GM18511 (cell line): ENCODE data around the gene SCN9A.
"Not testable (repeated sequence)": the region's sequence is repeated elsewhere in the genome, so short reads cannot be mapped to it uniquely, and the experiment has no call there.

Source experiments
- ATAC-seq: cut with Tn5 transposase; IDR thresholded peaks from one replicate; pipeline ENCODE4 v1.9.1; 2021; ENCODE audit warnings: mild to moderate bottlenecking, moderate library complexity; ENCODE audit not compliant: unreplicated experiment

The SCN9A gene

DNA sequence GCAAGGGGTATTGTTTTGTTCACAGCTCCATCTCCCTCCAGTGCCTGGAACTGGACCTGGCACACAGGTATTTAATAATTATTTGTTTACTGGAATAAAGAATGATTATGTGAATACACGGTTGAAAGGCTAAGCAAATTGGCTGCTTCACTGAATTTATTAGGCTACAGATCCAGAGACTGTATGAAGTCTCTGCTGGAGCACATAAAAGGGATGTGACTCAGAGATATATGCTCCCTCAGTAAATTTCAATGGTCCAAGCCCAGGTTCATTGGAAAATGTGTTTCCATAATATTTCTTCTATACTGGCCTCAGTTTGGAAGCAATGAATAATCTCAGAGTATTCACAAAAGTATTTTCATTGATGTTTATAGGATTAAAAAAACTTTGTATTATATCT, 126.4 kb downstream of the SCN9A start:
- no peak for ATAC-seq

DNA sequence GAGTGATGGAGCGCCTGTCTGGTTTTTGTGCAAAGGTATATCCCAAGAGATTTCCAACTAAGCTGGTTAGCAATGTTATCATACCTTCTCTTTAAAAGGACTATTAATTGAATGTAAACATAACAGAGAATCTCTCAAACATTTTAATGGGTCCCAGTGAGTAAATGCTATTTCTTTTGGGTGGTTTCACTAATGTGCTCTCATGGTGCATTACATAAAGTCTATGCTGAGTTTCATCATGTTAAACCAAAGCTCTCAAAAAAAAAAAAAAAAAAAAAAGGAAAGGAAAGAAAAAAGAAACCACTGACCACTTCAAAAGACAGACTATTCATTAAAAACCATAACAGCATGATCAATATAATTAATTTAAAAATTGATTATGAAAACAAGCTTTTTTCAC, 128.8 kb downstream of the SCN9A start:
- no peak for ATAC-seq

DNA sequence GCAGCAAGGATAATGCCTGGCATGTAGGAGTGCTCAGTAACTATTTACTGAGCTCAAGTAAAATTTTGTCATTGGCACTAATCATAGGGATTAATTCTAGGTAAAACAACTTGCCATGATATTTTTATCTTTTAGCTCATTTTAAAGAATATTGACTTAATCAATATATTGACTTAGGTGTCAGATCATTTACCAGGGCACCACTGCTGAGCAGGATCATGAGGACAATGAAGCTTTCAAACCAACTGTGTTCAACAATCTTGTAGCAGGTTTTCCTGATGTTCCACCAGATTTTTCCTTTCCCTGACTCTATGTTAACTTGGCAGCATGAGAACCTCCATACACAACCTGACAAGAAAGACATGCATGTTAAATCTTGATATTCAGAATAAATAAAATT, 133.4 kb downstream of the SCN9A start:
- ATAC-seq: no peak

DNA sequence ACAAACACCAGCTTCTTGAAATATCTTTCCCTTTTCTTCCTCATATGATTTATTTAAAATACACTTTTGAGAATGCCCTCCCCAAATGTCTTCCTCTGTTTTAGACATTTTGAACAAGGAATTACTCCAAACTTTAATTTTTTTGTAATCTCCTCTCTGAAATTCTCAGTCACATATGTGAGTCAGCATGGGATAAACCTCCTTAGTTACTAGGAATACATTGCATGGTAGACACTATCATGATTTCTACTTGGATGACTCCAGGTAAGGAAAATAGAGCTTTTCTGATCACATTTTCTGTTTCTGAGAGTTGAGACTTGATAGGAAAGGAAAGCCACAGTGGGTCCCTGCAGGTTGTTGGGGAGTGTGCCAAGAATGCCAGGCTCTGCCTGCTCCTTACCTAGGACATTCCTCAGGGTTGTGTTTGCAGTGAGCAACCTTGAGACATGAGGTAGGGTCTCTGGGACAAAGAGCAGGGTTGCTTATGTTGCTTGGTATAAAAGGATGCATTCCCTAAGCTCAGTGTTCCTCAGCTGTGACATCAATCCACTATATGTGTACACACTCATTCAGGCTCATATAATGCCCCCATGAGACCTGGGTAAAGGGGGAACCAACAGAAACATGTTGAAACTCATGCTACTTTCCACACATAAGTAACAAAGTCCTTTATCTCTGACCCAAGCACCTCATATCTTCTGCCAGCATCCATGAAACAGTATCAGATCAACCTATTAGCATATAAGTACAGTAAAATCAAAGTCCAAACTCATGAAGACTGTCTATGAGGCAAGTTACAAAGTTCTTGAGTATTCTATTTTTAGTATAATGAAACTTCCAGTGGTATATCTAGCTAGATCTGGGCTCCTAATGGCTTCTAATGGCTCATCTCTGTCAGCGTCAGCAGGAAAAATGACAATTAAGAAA, 135.1 kb downstream of the SCN9A start:
- ATAC-seq: no peak

DNA sequence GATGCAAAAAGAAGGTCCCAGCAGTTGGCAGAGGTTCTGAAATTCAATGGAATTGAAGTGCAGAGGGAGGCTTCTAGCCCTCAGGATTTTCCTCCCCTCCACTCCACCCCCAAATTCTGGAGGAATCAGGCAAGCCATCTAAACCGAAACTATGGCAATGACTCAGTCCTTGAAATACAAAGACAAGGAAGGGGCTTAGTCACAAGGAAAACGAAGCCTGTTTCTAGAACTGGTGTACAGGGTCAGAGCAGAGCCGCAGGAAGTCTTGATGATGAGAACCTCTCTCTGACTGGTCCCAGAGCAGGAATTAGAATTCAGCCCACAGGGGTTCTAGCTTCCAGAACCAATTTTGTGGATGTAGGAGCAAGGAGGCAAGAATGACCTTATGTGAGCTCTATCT, 136.2 kb downstream of the SCN9A start:
- no peak for ATAC-seq

DNA sequence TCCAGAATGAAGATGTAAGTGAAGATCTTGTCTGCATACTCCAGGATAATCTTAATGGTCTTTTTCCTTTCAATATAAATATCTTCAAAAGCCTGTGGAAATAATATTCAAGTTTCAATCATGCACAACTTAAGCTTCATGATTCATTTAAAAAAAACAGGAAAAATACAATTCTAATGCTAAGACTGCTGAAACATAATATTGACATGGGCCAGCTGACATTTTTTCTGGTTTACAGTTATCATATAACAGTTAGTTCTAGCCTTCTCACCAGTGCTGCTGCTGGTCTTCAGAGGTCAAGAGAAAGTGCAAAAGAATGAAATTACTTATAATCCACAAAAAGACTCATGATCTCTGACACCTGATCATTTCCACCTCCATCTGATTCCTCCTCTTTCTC, 137.6 kb downstream of the SCN9A start:
- ATAC-seq: no peak

DNA sequence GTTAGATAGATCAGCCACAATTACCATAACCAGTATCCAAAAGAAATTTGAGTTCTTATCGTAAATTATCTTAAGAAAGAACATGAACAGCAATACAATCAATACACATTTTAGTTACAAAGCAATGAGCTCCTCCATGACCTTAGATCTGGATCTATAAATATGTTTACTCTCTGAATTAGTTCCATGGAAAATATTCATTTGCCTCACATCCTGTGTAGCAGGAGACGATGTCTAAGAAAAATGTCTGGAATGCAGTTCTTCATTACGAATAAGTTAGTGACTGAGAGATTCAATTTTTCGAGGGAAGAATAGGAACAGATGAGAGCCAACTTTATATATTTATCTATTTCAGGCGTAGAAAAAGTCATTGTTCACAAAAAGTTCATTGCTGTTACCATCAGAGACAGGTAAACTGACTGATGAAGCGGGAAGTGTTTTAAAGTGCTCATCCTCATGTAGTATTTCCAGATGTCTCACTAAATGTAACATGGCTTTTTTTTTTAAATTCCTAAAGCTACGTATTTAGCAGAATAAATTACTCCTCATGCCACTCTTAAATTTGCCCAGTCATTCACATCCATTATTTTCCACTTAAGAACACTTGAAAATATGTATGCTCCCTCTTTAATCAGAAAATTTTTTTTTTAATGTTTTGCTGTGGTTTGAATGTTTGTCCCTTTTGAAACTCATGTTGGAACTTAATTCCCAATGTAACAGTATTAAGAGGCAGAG, 141.5 kb downstream of the SCN9A start:
- ATAC-seq: no peak

DNA sequence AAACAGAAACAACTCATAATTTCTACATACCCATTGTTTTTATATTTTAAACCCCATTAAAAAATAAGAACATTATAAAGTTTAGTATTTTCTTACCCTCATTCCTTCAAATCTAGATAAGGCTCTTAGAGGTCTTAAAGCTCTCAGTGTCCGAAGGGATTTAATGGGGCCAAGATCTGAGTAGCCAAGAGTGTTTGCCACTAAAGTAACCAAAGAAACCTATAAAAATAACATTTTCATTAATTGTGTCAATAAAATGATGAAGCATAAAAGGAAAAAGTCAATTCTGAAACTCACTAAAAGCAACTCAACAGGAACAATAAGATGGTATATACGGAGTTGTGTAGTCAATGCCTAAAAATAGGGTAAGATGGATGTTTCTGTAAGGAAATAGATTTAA, 142.5 kb downstream of the SCN9A start:
- ATAC-seq: no peak

DNA sequence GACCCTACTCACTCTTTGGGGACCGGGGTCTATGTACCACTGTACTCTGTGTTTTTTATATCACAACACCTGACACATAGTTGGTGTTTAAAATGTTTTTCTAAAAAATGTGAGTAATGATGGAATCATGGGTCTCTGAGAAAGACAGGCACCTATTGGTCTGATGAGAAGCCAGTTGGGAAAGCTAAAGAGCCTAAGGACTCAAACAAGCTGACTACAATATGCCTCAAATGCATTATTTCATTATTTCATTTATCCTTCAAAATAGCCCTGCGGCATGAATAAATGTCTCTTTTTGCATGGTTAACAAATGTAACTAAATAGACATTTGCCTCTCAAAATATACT, 145.0 kb downstream of the SCN9A start:
- ATAC-seq: no peak

DNA sequence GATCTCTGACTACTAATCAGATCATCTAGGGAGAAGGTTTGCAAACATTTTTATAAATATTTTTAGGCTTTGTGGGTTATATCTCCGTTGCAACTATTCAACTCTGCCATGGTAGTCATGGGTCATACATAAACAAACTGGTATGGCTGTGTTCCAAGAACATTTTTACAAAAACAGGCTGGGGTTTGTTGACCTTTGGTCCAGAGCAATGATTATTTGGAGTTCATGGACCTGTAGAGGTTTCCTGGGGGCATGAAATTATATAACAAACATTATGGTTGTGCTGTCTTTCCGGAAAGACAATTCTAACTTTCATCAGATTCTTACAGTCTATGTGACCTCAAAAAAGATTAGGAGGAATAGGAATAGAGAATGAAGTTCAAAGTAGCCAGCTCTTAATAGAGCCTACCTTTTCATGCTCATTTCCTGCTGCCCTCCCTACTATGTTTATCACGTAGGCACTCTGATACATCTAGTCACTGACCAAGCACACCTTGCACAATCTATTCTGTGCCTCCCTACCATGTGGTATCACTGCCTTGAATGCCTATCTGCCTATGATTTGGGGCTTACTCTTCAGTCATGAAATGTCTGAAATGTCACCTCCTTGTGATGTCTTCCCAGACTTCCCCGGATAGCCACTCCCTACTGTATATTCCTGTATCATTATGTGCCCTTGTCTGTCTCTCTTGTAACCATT, 145.6 kb downstream of the SCN9A start:
- ATAC-seq: no peak

DNA sequence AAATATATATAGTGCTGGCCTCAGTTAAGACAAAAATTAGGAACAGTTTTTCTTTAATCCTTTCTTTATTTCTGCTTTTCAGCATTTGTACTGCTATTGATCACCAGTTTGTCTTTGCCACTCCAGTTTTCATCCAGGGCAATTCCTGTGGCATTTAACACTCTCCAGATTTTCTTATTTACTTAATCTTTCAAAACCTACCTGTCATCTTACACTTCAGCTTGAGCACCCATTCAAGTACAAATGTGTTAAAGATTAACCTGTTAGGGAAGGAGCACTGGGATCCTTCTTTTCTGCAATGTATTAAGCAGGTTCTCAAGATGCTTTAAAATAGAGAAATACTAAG, 146.1 kb downstream of the SCN9A start:
- ATAC-seq: no peak

DNA sequence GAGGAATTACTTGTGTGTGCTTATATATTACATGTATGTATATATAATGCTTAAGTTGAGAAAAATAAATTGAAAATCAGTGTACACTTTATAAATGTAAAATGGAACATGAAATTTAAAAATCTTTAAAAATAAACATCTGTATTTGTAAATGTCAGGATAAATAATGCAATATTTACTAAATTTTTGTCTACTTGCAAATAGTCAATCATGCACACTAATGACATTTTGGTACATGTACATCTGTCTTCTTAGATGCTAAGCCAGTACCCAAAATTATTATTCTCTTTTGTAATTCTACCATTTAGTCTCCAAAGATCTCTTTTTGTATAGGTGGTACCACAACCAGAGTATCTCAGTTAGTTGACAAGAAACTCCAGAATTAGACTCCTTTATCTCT, 151.5 kb downstream of the SCN9A start:
- no peak for ATAC-seq

DNA sequence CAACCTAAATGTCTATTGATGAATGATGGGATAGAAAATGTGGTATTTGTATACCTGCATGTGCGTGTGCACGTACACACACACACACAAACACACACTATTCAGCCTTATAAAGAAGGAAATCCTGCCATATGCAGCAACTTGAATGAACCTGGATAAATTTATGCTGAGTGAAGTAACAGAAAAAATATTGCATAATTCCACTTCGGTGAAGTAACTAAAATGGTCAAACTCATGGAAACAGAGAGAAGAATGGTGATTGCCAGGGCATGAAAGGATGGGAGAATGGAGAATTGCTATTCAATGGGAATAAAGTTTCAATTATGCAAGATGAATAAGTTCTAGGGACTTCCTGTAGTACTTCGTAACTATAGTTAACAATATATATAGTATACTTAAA, 152.4 kb downstream of the SCN9A start:
- no peak for ATAC-seq

DNA sequence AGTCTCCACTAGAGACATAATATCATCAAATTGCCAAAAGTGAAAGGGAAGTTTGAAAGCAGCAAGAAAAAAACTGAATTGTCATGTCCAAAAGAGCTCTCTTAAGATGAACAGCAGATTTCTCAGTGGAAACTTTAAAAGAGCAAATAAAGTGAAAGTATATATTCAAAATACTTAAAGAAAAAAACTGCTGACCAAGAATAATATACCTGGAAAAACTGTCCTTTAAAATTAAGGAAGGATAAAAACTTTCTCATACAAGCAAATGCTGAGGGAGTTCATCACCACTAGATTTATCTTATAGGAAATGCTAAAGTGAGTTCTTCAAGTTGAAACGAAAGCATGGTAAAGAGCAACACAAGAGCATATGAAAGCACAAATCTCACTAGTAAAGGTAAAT, 164.7 kb downstream of the SCN9A start:
- ATAC-seq: no peak

DNA sequence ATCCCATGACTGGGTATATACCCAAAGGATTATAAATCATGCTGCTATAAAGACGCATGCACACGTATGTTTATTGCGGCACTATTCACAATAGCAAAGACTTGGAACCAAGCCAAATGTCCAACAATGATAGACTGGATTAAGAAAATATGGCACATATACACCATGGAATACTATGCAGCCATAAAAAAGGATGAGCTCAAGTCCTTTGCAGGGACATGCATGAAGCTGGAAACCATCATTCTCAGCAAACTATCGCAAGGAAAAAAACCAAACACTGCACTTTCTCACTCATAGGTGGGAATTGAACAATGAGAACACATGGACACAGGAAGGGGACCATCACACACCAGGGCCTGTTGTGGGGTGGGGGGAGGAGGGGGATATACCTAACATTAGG, 165.8 kb downstream of the SCN9A start:
- ATAC-seq: not testable (repeated sequence)

DNA sequence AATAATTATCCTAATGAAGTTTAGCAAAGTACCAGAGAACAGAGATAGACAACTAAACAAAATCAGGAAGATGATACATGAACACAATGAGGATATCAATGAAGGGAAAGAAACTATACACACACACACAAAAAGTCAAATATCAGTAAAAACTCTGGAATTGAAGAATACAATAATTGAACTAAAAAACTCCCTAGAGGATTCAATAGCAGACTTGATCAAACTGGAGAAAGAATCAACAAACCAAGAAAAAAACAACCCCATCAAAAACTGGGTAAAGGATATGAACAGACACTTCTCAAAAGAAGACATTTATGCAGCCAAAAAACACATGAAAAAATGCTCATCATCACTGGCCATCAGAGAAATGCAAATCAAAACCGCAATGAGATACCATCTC, 166.4 kb downstream of the SCN9A start:
- ATAC-seq: not testable (repeated sequence)

DNA sequence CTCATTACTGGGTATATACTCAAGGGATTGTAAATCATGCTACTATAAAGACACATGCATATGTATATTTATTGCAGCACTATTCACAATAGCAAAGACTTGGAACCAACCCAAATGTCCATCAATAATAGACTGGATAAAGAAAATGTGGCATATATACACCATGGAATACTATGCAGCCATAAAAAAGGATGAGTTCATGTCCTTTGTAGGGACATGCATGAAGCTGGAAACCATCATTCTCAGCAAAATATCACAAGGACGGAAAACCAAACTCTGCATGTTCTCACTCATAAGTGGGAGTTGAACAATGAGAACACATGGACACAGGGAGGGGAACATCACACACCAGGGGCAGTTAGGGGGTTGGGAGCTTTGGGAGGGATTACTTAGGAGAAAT, 169.6 kb downstream of the SCN9A start:
- ATAC-seq: not testable (repeated sequence)

DNA sequence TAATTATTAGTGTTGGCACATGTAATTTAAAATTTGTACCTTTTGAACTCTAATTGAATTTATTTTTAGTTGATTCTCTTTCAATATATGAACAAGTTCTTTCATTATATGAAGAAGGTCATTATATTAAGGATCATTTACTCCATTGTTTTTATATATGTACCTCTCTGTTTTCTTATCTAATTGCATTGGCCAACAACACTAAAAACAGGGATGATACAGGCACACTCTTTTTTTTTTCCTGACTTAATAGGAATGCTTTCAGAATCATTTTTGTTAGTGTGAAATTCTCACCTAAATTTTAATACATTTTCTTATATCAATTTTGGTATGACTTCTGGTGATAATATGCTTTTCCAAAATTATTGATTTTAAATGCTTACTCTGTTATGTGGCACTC, 173.0 kb downstream of the SCN9A start:
- no peak for ATAC-seq

DNA sequence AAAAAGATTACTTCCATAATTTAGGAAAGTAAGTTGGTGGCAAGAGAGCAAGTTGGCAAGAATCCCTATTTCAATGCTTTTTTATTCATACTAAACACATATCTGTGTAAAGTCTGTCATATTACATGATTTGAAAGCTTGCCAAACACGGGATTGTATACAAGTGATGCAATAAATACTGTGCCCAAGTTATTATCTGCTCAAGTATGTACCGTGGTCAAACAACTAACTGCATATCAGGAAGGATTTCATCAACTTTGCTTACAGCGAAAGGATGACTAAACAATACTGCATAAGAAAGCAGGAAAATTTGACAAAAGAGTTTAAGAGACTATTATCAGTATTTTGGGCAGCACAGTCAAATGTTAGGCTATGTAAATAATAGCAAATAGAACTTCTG, 178.3 kb downstream of the SCN9A start:
- no peak for ATAC-seq

DNA sequence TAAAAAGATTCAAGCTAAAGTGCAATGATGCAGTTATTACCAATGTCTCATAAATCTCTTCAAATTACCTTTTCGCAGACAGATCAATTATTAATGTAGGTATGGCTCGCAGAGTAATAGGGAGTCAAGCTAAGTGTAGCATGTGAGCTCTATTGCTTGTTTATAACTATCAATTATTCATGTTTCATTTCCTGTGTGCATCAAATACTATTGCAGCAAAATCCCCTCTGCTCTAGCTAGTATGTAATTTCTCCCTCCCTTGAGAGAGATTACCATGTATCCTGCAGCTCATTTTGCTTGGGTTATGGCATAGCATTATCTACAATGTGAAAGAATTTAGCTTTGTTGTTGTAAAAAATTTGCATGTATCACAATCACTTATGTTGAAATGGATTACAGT, 182.3 kb downstream of the SCN9A start:
- no peak for ATAC-seq

DNA sequence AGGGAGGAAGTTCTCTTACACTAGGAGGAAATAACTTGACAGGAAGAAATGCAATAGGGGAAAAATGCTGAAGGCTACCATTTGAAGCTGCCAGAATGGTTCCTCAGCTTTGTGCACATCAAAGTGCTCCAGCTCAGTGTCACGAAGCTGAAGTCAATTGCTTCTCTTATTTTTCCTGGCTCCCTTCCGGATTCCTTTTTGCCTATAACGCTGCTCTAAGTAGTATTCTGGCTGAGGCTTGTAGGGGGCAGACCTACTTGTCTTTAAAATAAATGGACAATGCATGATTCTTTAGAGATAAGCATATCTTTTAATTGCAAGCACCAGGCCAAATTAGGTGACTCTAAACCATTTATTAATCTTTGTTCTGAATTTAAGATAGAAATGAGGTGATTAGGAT, 187.7 kb downstream of the SCN9A start:
- no peak for ATAC-seq

DNA sequence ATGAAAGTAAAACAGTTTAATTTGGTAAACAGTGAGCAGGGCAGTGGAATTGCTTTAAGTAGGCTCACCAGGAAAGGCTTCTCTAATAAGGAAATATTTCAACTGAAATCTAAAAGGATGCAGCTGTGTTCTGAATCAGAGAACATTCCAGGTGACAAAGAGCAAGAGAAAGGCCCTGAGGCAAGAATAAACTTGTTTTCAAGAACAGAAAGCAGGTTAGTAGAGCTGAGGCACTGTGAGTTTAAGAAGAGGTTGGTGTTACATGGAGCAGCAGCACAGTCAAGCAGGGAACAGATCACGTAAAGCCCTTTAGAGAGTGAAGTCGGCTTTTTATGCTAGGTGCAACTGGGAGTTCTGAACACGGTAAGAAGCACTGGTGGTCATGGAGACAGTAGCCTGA, 191.0 kb downstream of the SCN9A start:
- ATAC-seq: no peak
